Dermis blood vessel endothelial cell (primary cell): ENCODE measurements around the gene TRIM9. TPM values are rescaled to one million over a fixed set of nuclear protein-coding genes. Genes with fewer than 3 reads are reported as not detected.
A peak's percentile ranks its signal among the peaks of the same experiment; 100 is the strongest.

Experiments
- DNase-seq: peaks from one replicate; pipeline ENCODE4 v3.0.0; 2010
- total RNA-seq: library from RNA; depleted of rRNA; stranded (reverse); fragments of >200 nt; gene quantifications from 2 replicates; pipeline ENCODE4 v1.2.3, GENCODE V29; 2014

TRIM9 gene
- total RNA-seq, 1 donor from 2014 or later: not detected

DNA sequence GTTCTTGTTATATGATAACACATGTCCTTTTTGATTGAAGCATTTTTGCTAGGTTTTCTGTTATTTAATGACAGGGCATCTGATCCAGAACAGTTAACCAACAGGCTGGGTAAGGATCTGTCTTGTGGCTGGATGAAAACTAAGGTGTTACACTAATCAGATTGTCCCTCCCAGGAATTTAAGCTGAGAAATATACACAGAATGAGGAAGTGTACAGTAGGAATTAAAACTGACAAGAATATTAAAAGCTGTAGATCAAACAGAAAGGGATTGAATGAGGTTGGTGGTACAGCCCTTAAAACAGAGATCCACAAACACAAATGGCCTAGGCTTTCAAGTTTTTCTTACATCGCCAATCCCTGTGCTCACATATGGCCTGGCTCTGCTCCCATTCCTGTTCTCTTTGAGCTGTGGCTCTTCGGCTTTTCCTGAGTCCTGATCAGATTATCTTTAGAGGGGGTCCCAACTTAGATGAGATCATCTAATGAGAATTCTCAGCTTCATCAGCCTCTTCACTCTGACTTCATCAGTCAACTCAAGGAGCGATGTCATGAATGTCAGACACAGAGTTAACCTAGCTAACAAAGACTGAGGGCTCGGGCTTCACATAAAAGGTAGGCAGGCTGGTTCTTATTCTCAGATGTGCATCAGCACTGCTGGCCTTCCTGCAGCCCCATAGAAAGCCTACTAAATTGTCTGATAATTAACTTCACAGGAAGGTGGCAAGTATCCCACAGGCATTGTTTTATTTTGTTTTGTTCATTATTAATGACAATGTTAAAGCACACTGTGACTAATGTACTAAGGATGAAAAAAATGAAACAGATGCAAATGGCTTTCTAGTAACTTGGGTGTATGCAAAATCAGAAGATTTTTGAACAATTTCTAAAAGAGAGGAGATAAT lies 162.1 kb downstream of the TRIM9 start:
- DNase-seq: peak; percentile 34

DNA sequence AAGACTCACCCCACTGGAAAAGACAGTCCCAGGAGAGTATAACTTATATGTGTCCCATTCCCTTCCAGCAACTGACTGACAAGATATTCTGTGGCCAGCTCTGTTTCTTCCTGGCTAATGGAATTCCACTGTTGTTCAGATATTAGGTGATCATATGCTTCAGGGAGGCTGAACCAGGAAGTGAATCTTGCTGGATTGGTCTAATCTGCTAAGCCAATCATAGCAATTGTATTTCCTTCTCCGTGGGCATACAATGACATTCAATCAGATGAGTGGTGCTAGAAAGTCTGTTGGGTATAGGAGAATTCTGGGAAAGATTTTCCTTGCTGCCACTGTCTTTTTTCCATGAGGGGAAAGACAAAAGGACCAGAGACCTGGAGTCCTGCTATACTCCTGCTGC lies 162.7 kb downstream of the TRIM9 start:
- DNase-seq: peak; percentile 26

DNA sequence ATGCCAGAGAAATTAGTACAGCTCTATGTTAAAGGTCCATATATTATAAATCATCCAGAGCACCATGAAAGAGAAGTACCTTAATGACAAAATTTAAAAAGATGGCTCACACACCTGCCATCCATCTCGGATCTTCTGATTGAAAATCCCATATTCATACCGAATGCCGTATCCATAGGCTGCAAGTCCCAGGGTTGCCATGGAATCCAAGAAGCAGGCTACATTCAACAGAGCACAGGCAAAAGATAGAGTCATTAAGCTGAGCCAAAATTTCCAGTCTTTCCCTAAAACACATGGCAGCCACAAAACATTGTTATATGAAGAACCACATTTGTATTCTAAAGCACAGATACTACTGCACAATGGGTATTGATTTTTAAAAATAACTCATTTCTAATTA lies 163.3 kb downstream of the TRIM9 start:
- no peak for DNase-seq

DNA sequence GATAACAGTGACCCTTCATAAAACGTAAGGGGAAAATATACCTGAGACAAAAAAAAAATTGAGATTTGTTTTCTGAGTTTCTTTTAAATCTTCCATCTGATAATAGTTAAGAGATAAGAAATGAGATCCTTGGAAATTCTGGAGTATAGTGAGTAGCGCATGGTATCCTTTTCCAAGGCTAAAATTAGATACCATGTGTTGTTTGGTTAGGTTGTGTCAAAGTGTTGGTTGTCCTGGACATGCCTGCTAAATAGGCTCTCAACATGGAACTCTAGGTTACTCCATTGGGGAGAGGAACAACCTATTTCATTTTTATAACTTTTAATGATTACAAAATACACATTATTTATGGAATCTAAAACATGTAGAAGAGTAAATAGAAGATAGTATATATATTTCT lies 165.4 kb downstream of the TRIM9 start:
- DNase-seq: no peak

DNA sequence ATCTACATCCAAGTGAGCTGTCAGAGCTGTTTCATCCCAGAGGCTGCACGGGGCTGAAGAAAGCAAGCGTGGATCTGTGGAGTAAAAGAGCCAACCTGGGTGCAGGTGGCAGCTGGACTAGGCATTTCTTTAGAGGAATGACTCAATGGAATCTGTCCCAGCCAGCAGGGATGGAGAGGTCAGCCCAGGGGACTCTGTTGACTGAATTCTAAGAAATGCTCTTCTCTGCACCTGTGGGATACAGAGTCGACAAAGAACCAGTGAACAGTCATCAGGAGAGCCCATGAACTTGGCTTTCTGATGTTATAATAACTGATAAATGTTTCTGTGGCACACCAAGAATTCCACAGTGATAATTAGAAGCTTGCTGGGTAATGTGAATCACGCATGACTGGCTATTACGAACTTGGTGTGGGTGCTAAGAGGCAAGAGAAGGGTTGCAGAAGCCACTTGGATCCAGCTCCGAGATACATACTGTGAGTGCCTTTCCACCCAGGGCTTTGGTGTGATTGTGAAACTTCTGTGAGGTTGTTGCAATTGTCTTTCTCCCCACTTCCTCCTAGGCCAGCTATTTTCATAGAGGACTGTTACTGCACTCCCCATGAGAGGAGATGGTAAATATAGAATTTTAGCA lies 166.8 kb downstream of the TRIM9 start:
- no peak for DNase-seq

DNA sequence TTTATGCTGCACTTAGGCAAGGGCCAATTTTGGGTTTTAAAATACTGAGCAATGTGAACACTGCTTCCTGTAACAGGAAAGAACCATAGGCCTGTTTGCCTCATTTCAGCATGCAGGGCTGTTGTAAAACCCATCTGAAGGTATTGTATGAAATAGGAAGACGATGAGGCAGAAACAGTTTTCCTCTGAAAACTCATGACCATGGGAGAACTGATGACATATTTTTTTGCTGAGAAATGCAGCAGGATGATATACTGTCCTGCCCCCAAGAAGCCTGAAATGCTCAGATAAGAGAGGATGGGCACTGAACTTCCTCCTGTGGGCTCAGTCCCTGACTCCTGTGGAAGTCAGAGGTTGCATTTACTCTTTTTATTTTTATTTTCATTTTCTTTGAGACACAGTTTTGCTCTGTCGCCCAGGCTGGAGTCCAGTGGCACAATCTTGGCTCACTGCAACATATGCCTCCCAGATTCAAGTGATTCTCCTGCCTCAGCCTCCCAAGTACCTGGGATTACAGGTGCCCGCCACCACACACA lies 168.0 kb downstream of the TRIM9 start:
- peak; percentile 68 for DNase-seq

Other genes with a start within 250 kb of the TRIM9 start
- not detected in 2 replicates for gene ABHD12B, start 223.1 kb downstream of the TRIM9 start, total RNA-seq
- 64.5 and 99.6 TPM in 2 replicates for gene PYGL, start 150.6 kb downstream of the TRIM9 start, total RNA-seq
- 62.8 and 71.0 TPM in 2 replicates for gene TMX1, start 145.1 kb upstream of the TRIM9 start, total RNA-seq